CD8-positive, alpha-beta memory T cell (primary cell): ENCODE results near the gene TMEM144. TPM values are rescaled to one million over a fixed set of nuclear protein-coding genes. Genes with fewer than 3 reads are reported as not detected.
"Not testable (repeated sequence)": the region's sequence is repeated elsewhere in the genome, so short reads cannot be mapped to it uniquely, and the experiment has no call there.

Experiments used
- CTCF ChIA-PET: fragments of 350-600 bp; sonication (Branson Sonifier 250); formaldehyde crosslinking; loops from one replicate; lab custom pipeline; 2021; ENCODE audit warnings: antibody characterized with exemption; lab: Charles Lee
- POLR2A ChIA-PET: fragments of 350-600 bp; sonication (Branson Sonifier 250); formaldehyde crosslinking; loops from one replicate; lab custom pipeline; 2021; ENCODE audit warnings: antibody characterized with exemption; lab: Charles Lee
- DNase-seq, 5 donors: peaks; one replicate each; pipeline versions ENCODE4 v3.0.0 to v3.0.0-alpha.2; 2020 to 2022; ENCODE audit warnings: mixed read lengths in 1 of 5
- H3K27ac ChIP-seq: one replicate; pipeline ENCODE4 v1.7.0; 2013; ENCODE audit warnings: low read depth, mild to moderate bottlenecking, low read length, moderate library complexity
- H3K27me3 ChIP-seq: 2 replicates; pipeline ENCODE4 v1.7.0; 2013; ENCODE audit warnings: low read length, mild to moderate bottlenecking; ENCODE audit not compliant: insufficient read depth, poor library complexity, severe bottlenecking
- H3K36me3 ChIP-seq: 2 replicates; pipeline ENCODE4 v1.7.0; 2013; ENCODE audit warnings: mild to moderate bottlenecking, low read length, moderate library complexity; ENCODE audit not compliant: insufficient read depth
- H3K4me1 ChIP-seq: 2 replicates; pipeline ENCODE4 v1.7.0; 2013; ENCODE audit warnings: mild to moderate bottlenecking, low read length, moderate library complexity; ENCODE audit not compliant: insufficient read depth
- H3K4me3 ChIP-seq: 2 replicates; pipeline ENCODE4 v1.7.0; 2013; ENCODE audit warnings: mild to moderate bottlenecking, low read length
- H3K9me3 ChIP-seq: 2 replicates; pipeline ENCODE4 v1.7.0; 2013; ENCODE audit warnings: mild to moderate bottlenecking, low read length
- H3K27ac Mint-ChIP-seq, 8 donors: one replicate each; pipeline ENCODE4 v1.8.0; 2020 to 2021; ENCODE audit warnings: mixed read lengths in 8 of 8, mild to moderate bottlenecking in 6 of 8, inconsistent platforms in 3 of 8, moderate library complexity in 3 of 8
- H3K27me3 Mint-ChIP-seq, 2 donors: one replicate each; pipeline ENCODE4 v1.8.0; 2020 to 2021; ENCODE audit warnings: mixed read lengths in 2 of 2, mild to moderate bottlenecking in 1 of 2, moderate library complexity in 1 of 2
- H3K36me3 Mint-ChIP-seq, 3 donors: one replicate each; pipeline ENCODE4 v1.8.0; 2020 to 2021; ENCODE audit warnings: mixed read lengths in 3 of 3, inconsistent platforms in 1 of 3, mild to moderate bottlenecking in 1 of 3
- H3K4me1 Mint-ChIP-seq, 3 donors: one replicate each; pipeline ENCODE4 v1.8.0; 2020 to 2021; ENCODE audit warnings: mixed read lengths in 3 of 3, inconsistent platforms in 1 of 3, mild to moderate bottlenecking in 1 of 3
- H3K4me3 Mint-ChIP-seq, 7 donors: one replicate each; pipeline ENCODE4 v1.8.0; 2020 to 2021; ENCODE audit warnings: mixed read lengths in 7 of 7, mild to moderate bottlenecking in 6 of 7, moderate library complexity in 4 of 7, inconsistent platforms in 2 of 7
- H3K9me3 Mint-ChIP-seq, 5 donors: one replicate each; pipeline ENCODE4 v1.8.0; 2020 to 2022; ENCODE audit warnings: mixed read lengths in 5 of 5, mild to moderate bottlenecking in 3 of 5, moderate library complexity in 2 of 5, inconsistent platforms in 1 of 5
- polyA plus RNA-seq: library from polyadenylated mRNA; unstranded; fragments of 300-500 nt; fragmentation: Illumina TruSeq; gene quantifications from one replicate; pipeline ENCODE4 v1.2.3, GENCODE V29; 2021
- total RNA-seq, 2 experiments: library from RNA; stranded (reverse); gene quantifications; one replicate each; pipeline ENCODE4 v1.2.3, GENCODE V29; 2021

The TMEM144 gene
- total and polyA plus RNA-seq, 3 experiments from 2014 or later: 0.07 TPM; not detected in 2

- H3K27ac Mint-ChIP-seq: no peak overlapping the region
- no peaks in the 10 kb centered on the region for H3K36me3 Mint-ChIP-seq
- Histone ChIP-seq H3K4me1 (no peaks in the 10 kb centered on the region), H3K9me3 (no peaks in the 10 kb centered on the region), H3K27ac (no peak overlapping the region), H3K36me3 (no peaks in the 10 kb centered on the region), H3K27me3 (no peaks in the 10 kb centered on the region), H3K4me3 (no peak overlapping the region)
- H3K9me3 Mint-ChIP-seq: no peaks in the 10 kb centered on the region
- H3K4me3 Mint-ChIP-seq: no peak overlapping the region
- ChIA-PET POLR2A (no interaction called here), CTCF (no interaction called here)
- H3K27me3 Mint-ChIP-seq: peaks cover 2 to 3% of the 10 kb centered on the region in 2 donors
- DNase-seq: no peak
- H3K4me1 Mint-ChIP-seq: peaks cover 0 to 8% (median 0%) of the 10 kb centered on the region in 3 donors
These were observed 44.0 kb downstream of the TMEM144 start for GRCh38 chr4:158254292-158254691.

- no peaks in the 10 kb centered on the region for H3K36me3 ChIP-seq
- Mint-ChIP-seq H3K9me3 (no peaks in the 10 kb centered on the region), H3K27me3 (peaks cover 2 to 3% of the 10 kb centered on the region in 2 donors), H3K27ac (no peak overlapping the region), H3K36me3 (no peaks in the 10 kb centered on the region), H3K4me1 (peaks cover 0 to 8% (median 0%) of the 10 kb centered on the region in 3 donors), H3K4me3 (no peak overlapping the region)
- no peaks in the 10 kb centered on the region for H3K27me3 ChIP-seq
- ChIA-PET POLR2A (no interaction called here), CTCF (interaction anchor here (0.5 kb wide), 1 partner anchor 627 kb away, joined by 4 read pairs; no protein-coding TSS in a partner anchor)
- no peaks in the 10 kb centered on the region for H3K9me3 ChIP-seq
- H3K27ac ChIP-seq: no peak overlapping the region
- H3K4me3 ChIP-seq: no peak overlapping the region
- H3K4me1 ChIP-seq: no peaks in the 10 kb centered on the region
- no peak for DNase-seq
These were observed 45.5 kb downstream of the TMEM144 start for GRCh38 chr4:158255727-158256324.

- H3K4me3 ChIP-seq: no peak overlapping the region
- Mint-ChIP-seq H3K4me3 (no peak overlapping the region), H3K9me3 (no peaks in the 10 kb centered on the region), H3K27me3 (peaks cover 0 to 2% of the 10 kb centered on the region in 2 donors), H3K4me1 (no peaks in the 10 kb centered on the region), H3K27ac (no peak overlapping the region), H3K36me3 (no peaks in the 10 kb centered on the region)
- ChIA-PET CTCF (no interaction called here), POLR2A (no interaction called here)
- H3K36me3 ChIP-seq: no peaks in the 10 kb centered on the region
- no peak for DNase-seq
- H3K27me3 ChIP-seq: no peaks in the 10 kb centered on the region
- H3K9me3 ChIP-seq: no peaks in the 10 kb centered on the region
- H3K27ac ChIP-seq: no peak overlapping the region
- H3K4me1 ChIP-seq: no peaks in the 10 kb centered on the region
These were observed 49.8 kb downstream of the TMEM144 start for GRCh38 chr4:158259955-158260575.

- DNase-seq: no peak
- H3K4me3 Mint-ChIP-seq: no peak overlapping the region
- no peaks in the 10 kb centered on the region for H3K4me1 Mint-ChIP-seq
- ChIA-PET POLR2A (no interaction called here), CTCF (no interaction called here)
- H3K27me3 ChIP-seq: no peaks in the 10 kb centered on the region
- H3K4me1 ChIP-seq: no peaks in the 10 kb centered on the region
- H3K9me3 ChIP-seq: no peaks in the 10 kb centered on the region
- H3K27ac ChIP-seq: no peak overlapping the region
- H3K27ac Mint-ChIP-seq: no peak overlapping the region
- no peaks in the 10 kb centered on the region for H3K9me3 Mint-ChIP-seq
- no peaks in the 10 kb centered on the region for H3K36me3 Mint-ChIP-seq
- no peak overlapping the region for H3K4me3 ChIP-seq
- no peaks in the 10 kb centered on the region for H3K36me3 ChIP-seq
- peaks cover 0 to 2% of the 10 kb centered on the region in 2 donors for H3K27me3 Mint-ChIP-seq
These were observed 51.2 kb downstream of the TMEM144 start for GRCh38 chr4:158261480-158261879.

DNA sequence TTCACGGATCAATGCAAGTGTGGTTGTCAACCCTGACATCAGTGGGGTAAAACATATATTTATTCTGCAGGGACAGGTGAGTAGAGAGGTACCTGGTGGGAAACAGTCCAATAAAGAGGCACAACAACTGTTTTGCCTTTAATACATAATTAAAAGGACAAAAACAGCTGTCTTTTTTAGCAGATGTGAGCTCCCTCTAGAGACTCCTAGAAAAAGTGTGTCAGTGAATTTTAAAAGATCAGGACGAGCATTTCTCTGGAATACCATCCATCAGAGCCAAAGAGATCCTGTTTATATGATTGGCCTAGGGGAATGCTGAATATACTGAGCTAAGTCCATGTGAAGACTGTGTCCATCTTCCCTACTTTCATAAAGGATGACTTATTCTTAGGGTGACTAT lies 58.3 kb downstream of the TMEM144 start:
- Histone ChIP-seq H3K27me3 (no peaks in the 10 kb centered on the region), H3K36me3 (no peaks in the 10 kb centered on the region), H3K4me3 (no peak overlapping the region), H3K9me3 (no peaks in the 10 kb centered on the region), H3K27ac (no peak overlapping the region), H3K4me1 (no peaks in the 10 kb centered on the region)
- H3K27me3 Mint-ChIP-seq: peaks cover 3 to 10% of the 10 kb centered on the region in 2 donors
- no peak overlapping the region for H3K27ac Mint-ChIP-seq
- no peaks in the 10 kb centered on the region for H3K36me3 Mint-ChIP-seq
- ChIA-PET CTCF (no interaction called here), POLR2A (interaction anchor here (0.7 kb wide), 1 partner anchor 1217 kb away, joined by 4 read pairs; no protein-coding TSS in a partner anchor)
- DNase-seq: no peak
- H3K4me1 Mint-ChIP-seq: no peaks in the 10 kb centered on the region
- no peaks in the 10 kb centered on the region for H3K9me3 Mint-ChIP-seq
- H3K4me3 Mint-ChIP-seq: no peak overlapping the region

- Histone ChIP-seq H3K9me3 (no peaks in the 10 kb centered on the region), H3K27ac (no peak overlapping the region), H3K4me3 (no peak overlapping the region), H3K27me3 (no peaks in the 10 kb centered on the region), H3K4me1 (no peaks in the 10 kb centered on the region), H3K36me3 (no peaks in the 10 kb centered on the region)
- ChIA-PET CTCF (interaction anchor here (0.7 kb wide), 1 partner anchor 13 kb away, joined by 4 read pairs; no protein-coding TSS in a partner anchor), POLR2A (no interaction called here)
- Mint-ChIP-seq H3K4me1 (no peaks in the 10 kb centered on the region), H3K4me3 (no peak overlapping the region), H3K27ac (no peak overlapping the region), H3K36me3 (no peaks in the 10 kb centered on the region), H3K27me3 (peaks cover 0 to 3% of the 10 kb centered on the region in 2 donors), H3K9me3 (no peaks in the 10 kb centered on the region)
- DNase-seq: no peak
These were observed 64.3 kb downstream of the TMEM144 start for GRCh38 chr4:158274636-158275035.

- Histone ChIP-seq H3K9me3 (no peaks in the 10 kb centered on the region), H3K4me1 (no peaks in the 10 kb centered on the region), H3K27me3 (no peaks in the 10 kb centered on the region), H3K27ac (no peak overlapping the region), H3K36me3 (no peaks in the 10 kb centered on the region), H3K4me3 (no peak overlapping the region)
- Mint-ChIP-seq H3K27ac (no peak overlapping the region), H3K27me3 (peaks cover 3 to 4% of the 10 kb centered on the region in 2 donors), H3K4me1 (no peaks in the 10 kb centered on the region), H3K4me3 (no peak overlapping the region), H3K9me3 (no peaks in the 10 kb centered on the region), H3K36me3 (no peaks in the 10 kb centered on the region)
- DNase-seq: no peak
- POLR2A ChIA-PET: no interaction called here
- CTCF ChIA-PET: no interaction called here
These were observed 67.3 kb downstream of the TMEM144 start for GRCh38 chr4:158277558-158277957.

- H3K4me1 Mint-ChIP-seq, H3K4me3 Mint-ChIP-seq, POLR2A ChIA-PET: not testable (repeated sequence)
These were observed 68.8 kb downstream of the TMEM144 start for GRCh38 chr4:158279052-158279451.

More at GRCh38 chr4:158279052-158279451, 68.8 kb downstream of the TMEM144 start:
- H3K9me3 ChIP-seq, DNase-seq, H3K4me3 ChIP-seq, H3K27me3 ChIP-seq, H3K36me3 Mint-ChIP-seq, H3K27me3 Mint-ChIP-seq, H3K27ac Mint-ChIP-seq, H3K36me3 ChIP-seq, H3K27ac ChIP-seq, CTCF ChIA-PET, H3K9me3 Mint-ChIP-seq, H3K4me1 ChIP-seq: not testable (repeated sequence)
